CD14-positive monocyte (primary cell): ENCODE measurements around the gene TPST1. TPM values are rescaled to one million over a fixed set of nuclear protein-coding genes. Genes with fewer than 3 reads are reported as not detected.

ENCODE experiments used
- DNase-seq, 3 donors: peaks; one replicate each; pipeline ENCODE4 v3.0.0-alpha.2; 2011 to 2022
- H2AFZ ChIP-seq: 2 replicates; pipeline ENCODE4 v1.6.0; 2012; ENCODE audit warnings: mild to moderate bottlenecking, low read depth, low read length, inconsistent platforms; ENCODE audit not compliant: insufficient read depth, poor library complexity, severe bottlenecking
- H3K27ac ChIP-seq, 2 donors: 1 replicate in 1 of 2; 2 replicates in 1 of 2; pipeline ENCODE4 v1.5.1; 2012 to 2013; ENCODE audit warnings: low read length in 2 of 2, control low read depth in 1 of 2, inconsistent platforms in 1 of 2, low read depth in 1 of 2, mild to moderate bottlenecking in 1 of 2
- H3K27me3 ChIP-seq, 2 donors: one replicate each; pipeline versions ENCODE4 v1.6.0 to v1.6.1; 2011 to 2013; ENCODE audit warnings: low read length in 2 of 2; ENCODE audit not compliant: control insufficient read depth in 2 of 2, insufficient read depth in 2 of 2
- H3K36me3 ChIP-seq, 2 donors: replicated peaks in 1 of 2; 1 replicate in 1 of 2; 2 replicates in 1 of 2; pipeline versions ENCODE4 v1.5.1 to v1.6.1; 2012 to 2013; ENCODE audit warnings: low read length in 2 of 2, control low read depth in 1 of 2, inconsistent platforms in 1 of 2, mild to moderate bottlenecking in 1 of 2; ENCODE audit not compliant: insufficient read depth in 2 of 2, control insufficient read depth in 1 of 2
- H3K4me1 ChIP-seq, 2 donors: 1 replicate in 1 of 2; 2 replicates in 1 of 2; pipeline versions ENCODE4 v1.5.1 to v1.6.1; 2012 to 2013; ENCODE audit warnings: low read length in 2 of 2, control low read depth in 1 of 2, inconsistent platforms in 1 of 2, mild to moderate bottlenecking in 1 of 2, moderate library complexity in 1 of 2; ENCODE audit not compliant: insufficient read depth in 2 of 2, control insufficient read depth in 1 of 2
- H3K4me2 ChIP-seq: replicated peaks from 2 replicates; pipeline ENCODE3; 2012; ENCODE audit warnings: low read length, moderate library complexity, mild to moderate bottlenecking; ENCODE audit not compliant: poor library complexity, severe bottlenecking; ENCODE audit errors: extremely low read depth
- H3K4me3 ChIP-seq, 3 experiments: fragments of 200-600 bp in 1 of 3; sonication (generic) in 1 of 3; replicated peaks in 1 of 3; 1 replicate in 2 of 3; 2 replicates in 1 of 3; pipeline ENCODE4 v1.5.1; 2011 to 2013; ENCODE audit warnings: low read length in 3 of 3, mild to moderate bottlenecking in 3 of 3, control low read depth in 2 of 3, low read depth in 2 of 3, inconsistent platforms in 1 of 3, moderate library complexity in 1 of 3
- H3K79me2 ChIP-seq: 2 replicates; pipeline ENCODE4 v1.6.0; 2012; ENCODE audit warnings: mild to moderate bottlenecking, control low read depth, inconsistent platforms, low read length, moderate library complexity; ENCODE audit not compliant: insufficient read depth
- H3K9ac ChIP-seq: 2 replicates; pipeline ENCODE4 v1.6.0; 2017; ENCODE audit warnings: low read length, mild to moderate bottlenecking; ENCODE audit not compliant: insufficient read depth, poor library complexity, severe bottlenecking
- H3K9me3 ChIP-seq, 2 donors: replicated peaks in 1 of 2; 1 replicate in 1 of 2; 2 replicates in 1 of 2; pipeline versions ENCODE4 v1.5.1 to v1.6.1; 2012 to 2013; ENCODE audit warnings: low read length in 2 of 2, control low read depth in 1 of 2; ENCODE audit not compliant: control insufficient read depth in 1 of 2, insufficient read depth in 1 of 2
- H4K20me1 ChIP-seq: 2 replicates; pipeline ENCODE4 v1.6.0; 2012; ENCODE audit warnings: mild to moderate bottlenecking, low read length, control low read depth, moderate library complexity; ENCODE audit not compliant: insufficient read depth
- H3K27ac Mint-ChIP-seq, 7 donors: one replicate each; pipeline ENCODE4 v1.8.0; 2020; ENCODE audit warnings: mild to moderate bottlenecking in 7 of 7, mixed read lengths in 7 of 7, moderate library complexity in 6 of 7, inconsistent platforms in 2 of 7
- H3K27me3 Mint-ChIP-seq, 3 donors: one replicate each; pipeline ENCODE4 v1.8.0; 2021 to 2022; ENCODE audit warnings: low read depth in 3 of 3, mild to moderate bottlenecking in 3 of 3, mixed read lengths in 3 of 3, moderate library complexity in 3 of 3, inconsistent platforms in 1 of 3
- H3K36me3 Mint-ChIP-seq, 2 donors: one replicate each; pipeline ENCODE4 v1.8.0; 2020; ENCODE audit warnings: mixed read lengths in 2 of 2, inconsistent platforms in 1 of 2, mild to moderate bottlenecking in 1 of 2
- H3K4me1 Mint-ChIP-seq: one replicate; pipeline ENCODE4 v1.8.0; 2020; ENCODE audit warnings: mild to moderate bottlenecking, mixed read lengths
- H3K4me3 Mint-ChIP-seq, 2 donors: one replicate each; pipeline ENCODE4 v1.8.0; 2020; ENCODE audit warnings: mild to moderate bottlenecking in 2 of 2, mixed read lengths in 2 of 2, moderate library complexity in 1 of 2
- H3K9me3 Mint-ChIP-seq, 7 donors: one replicate each; pipeline ENCODE4 v1.8.0; 2020 to 2022; ENCODE audit warnings: mixed read lengths in 7 of 7, mild to moderate bottlenecking in 6 of 7, moderate library complexity in 6 of 7, inconsistent platforms in 2 of 7
- CTCF ChIP-seq: fragments of 200-600 bp; IDR thresholded peaks from one replicate; pipeline ENCODE4 v1.8.0; 2022; ENCODE audit warnings: antibody characterized with exemption, mild to moderate bottlenecking
- WGBS: methylation state at CpG from one replicate; pipeline ENCODE4 v1.1.5; 2013; ENCODE audit warnings: missing lambda C conversion rate; ENCODE audit not compliant: insufficient coverage; 5-methylcytosine and 5-hydroxymethylcytosine counted together
- intact Hi-C, 2 donors: fragments of 100-400 bp; cut with micrococcal nuclease; formaldehyde crosslinking; loops; one replicate each; pipeline versions ENCODE4 v1.15.0 to v1.15.1; 2023
- polyA plus RNA-seq, 3 donors: library from polyadenylated mRNA; depleted of rRNA in 1 of 3; unstranded in 2 of 3; stranded (reverse) in 1 of 3; fragments of 300-500 nt in 2 of 3; fragments of >200 nt in 1 of 3; fragmentation: Illumina TruSeq in 2 of 3; gene quantifications; 1 replicate in 2 of 3; 2 replicates in 1 of 3; pipeline ENCODE4 v1.2.3, GENCODE V29; 2012 to 2021

The TPST1 gene
- polyA plus RNA-seq, 3 donors, result 0.54 to 4.8 (median 4.2) TPM

GRCh38 chr7:66272321-66272720 is 67.2 kb downstream of the TPST1 start:
- no peaks in the 10 kb centered on the region for H3K36me3 Mint-ChIP-seq
- Histone ChIP-seq H3K79me2 (no peaks in the 10 kb centered on the region), H3K9ac (no peak overlapping the region), H2AFZ (no peak overlapping the region), H3K27ac (no peak overlapping the region), H3K4me2 (no peak overlapping the region), H3K36me3 (no peaks in the 10 kb centered on the region), H3K27me3 (no peaks in the 10 kb centered on the region), H3K4me1 (no peaks in the 10 kb centered on the region), H3K9me3 (no peaks in the 10 kb centered on the region), H4K20me1 (no peaks in the 10 kb centered on the region), H3K4me3 (no peak overlapping the region)
- no CpG with 5 or more reads among the region's 3 CpGs for WGBS
- no peak for TF ChIP-seq CTCF
- intact Hi-C loops, result no loop called here
- H3K4me1 Mint-ChIP-seq, result no peaks in the 10 kb centered on the region
- no peak overlapping the region for H3K4me3 Mint-ChIP-seq
- H3K27ac Mint-ChIP-seq, result no peak overlapping the region
- peaks cover 0 to 5% (median 0%) of the 10 kb centered on the region in 3 donors for H3K27me3 Mint-ChIP-seq
- H3K9me3 Mint-ChIP-seq, result peaks cover 3 to 16% (median 6%) of the 10 kb centered on the region in 7 donors
- DNase-seq, result no peak

DNA sequence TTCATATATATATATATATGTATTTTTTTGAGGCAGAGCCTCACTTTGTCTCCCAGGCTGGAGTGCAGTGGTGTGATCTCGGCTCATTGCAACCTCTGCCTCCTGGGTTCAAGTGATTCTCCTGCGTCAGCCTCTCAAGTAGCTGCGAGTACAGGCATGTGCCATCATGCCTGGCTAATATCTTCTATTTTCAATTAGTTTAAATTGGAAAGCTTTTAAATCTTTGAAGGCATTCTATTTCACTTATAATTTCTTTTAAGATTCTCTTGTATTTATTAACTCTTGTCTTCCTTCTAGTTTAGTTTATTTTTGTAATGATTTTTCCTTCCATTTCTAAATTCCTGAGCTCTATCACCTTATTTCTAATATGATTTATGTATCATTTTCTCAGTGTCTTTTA is 71.2 kb downstream of the TPST1 start:
- H2AFZ ChIP-seq, result no peak overlapping the region
- Mint-ChIP-seq H3K4me1 (peaks cover 3% of the 10 kb centered on the region), H3K9me3 (peaks cover 1 to 10% (median 4%) of the 10 kb centered on the region in 7 donors), H3K27me3 (peaks cover 0 to 3% (median 0%) of the 10 kb centered on the region in 3 donors), H3K4me3 (no peak overlapping the region), H3K36me3 (no peaks in the 10 kb centered on the region), H3K27ac (no peak overlapping the region)
- intact Hi-C loops, result no loop called here
- no peaks in the 10 kb centered on the region for H3K27me3 ChIP-seq
- H3K9ac ChIP-seq, result no peak overlapping the region
- no peak overlapping the region for H3K27ac ChIP-seq
- no peaks in the 10 kb centered on the region for H4K20me1 ChIP-seq
- H3K4me2 ChIP-seq, result no peak overlapping the region
- no peak overlapping the region for H3K4me3 ChIP-seq
- no CpG with 5 or more reads among the region's 3 CpGs for WGBS
- no peak for TF ChIP-seq CTCF
- no peaks in the 10 kb centered on the region for H3K4me1 ChIP-seq
- H3K79me2 ChIP-seq, result no peaks in the 10 kb centered on the region
- H3K36me3 ChIP-seq, result no peaks in the 10 kb centered on the region
- no peaks in the 10 kb centered on the region for H3K9me3 ChIP-seq
- no peak for DNase-seq
